HG03025 (cell line): ENCODE data around the gene ARVCF.

Experiments used
- ATAC-seq: cut with Tn5 transposase; IDR thresholded peaks from one replicate; pipeline ENCODE4 v1.9.1; 2021; ENCODE audit warnings: mild to moderate bottlenecking, moderate library complexity; ENCODE audit not compliant: unreplicated experiment, low FRiP score

Gene ARVCF

DNA sequence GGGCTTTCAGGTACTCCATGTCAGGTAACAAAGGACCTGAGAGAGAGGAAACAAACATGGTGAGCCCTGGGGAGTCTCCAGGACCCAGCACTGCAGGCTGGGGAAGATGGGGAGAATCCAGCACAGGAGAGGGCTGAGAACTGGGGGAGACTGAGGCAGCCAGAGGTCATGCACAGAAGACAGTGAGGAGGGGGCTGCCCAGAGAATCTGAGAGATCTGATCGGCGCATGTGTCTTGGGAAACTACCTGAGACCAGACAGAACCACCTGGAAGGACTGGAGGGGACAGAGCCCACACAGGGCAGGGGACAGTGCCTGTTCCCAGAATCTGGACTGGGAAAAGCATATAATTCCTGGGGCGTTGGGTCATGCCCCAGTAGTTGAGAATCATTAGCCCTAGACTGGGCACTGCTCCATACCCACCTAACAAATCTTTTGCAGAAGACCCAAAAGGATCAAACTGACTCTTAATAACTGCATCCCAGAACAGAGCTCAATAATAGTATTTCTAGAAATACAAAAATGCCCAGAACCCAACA is 95.0 kb downstream of the ARVCF start:
- ATAC-seq = no peak
